ENCODE results near the gene LCP2. TPM values are rescaled to one million over a fixed set of nuclear protein-coding genes. Genes with fewer than 3 reads are reported as not detected.

Gene LCP2
- total RNA-seq, 4 donors from 2014 or later = 4.6 to 6.5 (median 5.7) TPM

DNA sequence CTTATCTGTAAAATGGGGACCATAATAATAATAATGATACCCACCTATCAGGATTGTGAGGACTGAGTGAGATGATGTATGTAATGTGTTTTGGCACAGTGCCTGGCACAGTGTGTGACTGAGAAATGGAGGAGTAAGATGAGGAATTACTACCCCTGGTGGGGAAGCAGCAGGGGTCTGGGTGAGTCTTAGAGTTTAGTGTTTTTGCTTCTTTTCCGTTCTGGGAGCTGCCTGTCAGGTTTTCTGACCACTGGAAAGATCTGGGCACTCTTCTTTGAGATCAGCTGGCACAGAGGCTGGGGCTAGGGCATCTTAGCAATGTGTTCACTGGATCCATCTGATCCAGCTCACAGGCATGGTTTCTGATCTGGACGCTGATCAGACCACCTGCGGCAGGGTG lies 8.5 kb downstream of the LCP2 start:
- no peak for DNase-seq (ENCODE audit: low spot score in 2 of 2)
- intact Hi-C loops (cut with DNase I; ENCODE audit: low total_unique reads) = no loop called here
- H3K4me3 ChIP-seq (ENCODE audit: low read depth, poor library complexity, severe bottlenecking) = no peak overlapping the region
- 38 to 50% methylated on average over 3 of the region's 3 CpGs for WGBS, 2 donors
- no peak for TF ChIP-seq POLR2A (IDR thresholded peaks at IDR 0.05)
- TF ChIP-seq, protein P1, sequence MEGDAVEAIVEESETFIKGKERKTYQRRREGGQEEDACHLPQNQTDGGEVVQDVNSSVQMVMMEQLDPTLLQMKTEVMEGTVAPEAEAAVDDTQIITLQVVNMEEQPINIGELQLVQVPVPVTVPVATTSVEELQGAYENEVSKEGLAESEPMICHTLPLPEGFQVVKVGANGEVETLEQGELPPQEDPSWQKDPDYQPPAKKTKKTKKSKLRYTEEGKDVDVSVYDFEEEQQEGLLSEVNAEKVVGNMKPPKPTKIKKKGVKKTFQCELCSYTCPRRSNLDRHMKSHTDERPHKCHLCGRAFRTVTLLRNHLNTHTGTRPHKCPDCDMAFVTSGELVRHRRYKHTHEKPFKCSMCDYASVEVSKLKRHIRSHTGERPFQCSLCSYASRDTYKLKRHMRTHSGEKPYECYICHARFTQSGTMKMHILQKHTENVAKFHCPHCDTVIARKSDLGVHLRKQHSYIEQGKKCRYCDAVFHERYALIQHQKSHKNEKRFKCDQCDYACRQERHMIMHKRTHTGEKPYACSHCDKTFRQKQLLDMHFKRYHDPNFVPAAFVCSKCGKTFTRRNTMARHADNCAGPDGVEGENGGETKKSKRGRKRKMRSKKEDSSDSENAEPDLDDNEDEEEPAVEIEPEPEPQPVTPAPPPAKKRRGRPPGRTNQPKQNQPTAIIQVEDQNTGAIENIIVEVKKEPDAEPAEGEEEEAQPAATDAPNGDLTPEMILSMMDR (IDR thresholded peaks at IDR 0.05) = no peak

DNA sequence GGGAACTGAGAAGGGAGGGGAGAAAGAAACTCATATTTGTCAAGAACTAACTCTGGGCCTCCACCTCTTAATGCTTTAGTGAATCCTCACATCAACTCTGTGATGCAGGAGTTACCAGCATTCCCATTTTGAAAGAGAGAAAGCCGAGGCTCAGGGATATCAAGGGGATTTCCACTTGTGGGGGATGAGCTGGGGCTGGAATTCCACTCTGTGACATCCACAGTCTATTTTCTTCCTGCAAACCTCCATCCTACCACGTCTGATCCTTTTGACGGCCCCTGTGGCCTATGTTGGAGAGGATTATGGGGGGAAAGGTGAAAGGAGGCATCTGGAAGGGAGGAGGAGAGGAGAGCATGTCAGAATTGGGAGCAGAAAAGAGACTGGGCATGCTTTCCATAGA lies 9.0 kb downstream of the LCP2 start:
- 61 to 82% methylated on average over 3 of the region's 3 CpGs for WGBS, 2 donors
- intact Hi-C loops (cut with DNase I; ENCODE audit: low total_unique reads) = no loop called here
- DNase-seq (ENCODE audit: low spot score in 2 of 2) = no peak
- no peak for TF ChIP-seq POLR2A (IDR thresholded peaks at IDR 0.05)
- TF ChIP-seq, protein P1 (IDR thresholded peaks at IDR 0.05) = no peak
- no peak overlapping the region for H3K4me3 ChIP-seq (ENCODE audit: low read depth, poor library complexity, severe bottlenecking)

DNA sequence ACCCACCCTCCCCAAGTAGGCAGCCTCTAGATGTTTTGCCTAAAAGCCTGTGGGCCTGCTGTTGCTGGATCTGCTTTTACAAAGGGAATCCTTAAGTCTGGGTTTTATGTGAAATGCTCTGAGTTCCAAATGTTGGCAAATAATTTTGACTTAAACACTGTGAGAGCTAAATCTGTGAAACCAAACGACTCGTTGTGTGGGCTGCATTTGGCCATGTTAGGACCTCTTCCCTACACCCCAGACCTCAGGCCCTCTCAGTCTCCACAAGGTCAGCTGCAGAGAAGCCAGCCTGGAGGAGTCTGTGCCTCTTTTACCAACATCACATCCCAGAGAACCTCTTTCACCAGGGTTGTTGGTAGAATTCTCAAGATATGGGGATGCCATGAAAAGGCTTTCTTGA lies 9.4 kb downstream of the LCP2 start:
- DNase-seq (ENCODE audit: low spot score in 2 of 2) = no peak
- TF ChIP-seq POLR2A (IDR thresholded peaks at IDR 0.05) = no peak
- TF ChIP-seq, protein P1 (IDR thresholded peaks at IDR 0.05) = no peak
- 67 to 85% methylated on average over 2 of the region's 2 CpGs for WGBS, 2 donors
- intact Hi-C loops (cut with DNase I; ENCODE audit: low total_unique reads) = no loop called here
- H3K4me3 ChIP-seq (ENCODE audit: low read depth, poor library complexity, severe bottlenecking) = no peak overlapping the region

DNA sequence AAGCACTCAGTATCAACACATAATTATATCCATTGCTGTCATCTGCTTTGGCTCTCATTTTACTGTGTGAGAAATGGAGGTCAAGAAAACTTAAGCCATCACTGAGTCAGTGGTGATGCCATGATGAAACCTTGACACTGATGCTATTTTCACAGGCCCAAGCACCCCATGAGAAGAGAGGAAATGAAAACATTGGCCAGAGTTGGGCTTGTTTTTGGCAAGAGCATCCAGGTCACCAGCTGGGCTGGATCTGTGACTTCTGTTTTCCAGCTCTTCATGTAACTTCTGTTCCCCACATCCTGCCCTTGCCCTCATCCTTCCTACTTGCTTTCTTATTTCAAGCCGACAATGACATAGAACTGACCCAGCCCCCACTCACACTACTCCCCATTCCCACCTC lies 10.0 kb downstream of the LCP2 start:
- intact Hi-C loops (cut with DNase I; ENCODE audit: low total_unique reads) = no loop called here
- no peak for TF ChIP-seq POLR2A (IDR thresholded peaks at IDR 0.05)
- TF ChIP-seq, protein P1 (IDR thresholded peaks at IDR 0.05) = no peak
- peak in 1 of 2 donors; percentile 63 for DNase-seq (ENCODE audit: low spot score in 2 of 2)
- no peak overlapping the region for H3K4me3 ChIP-seq (ENCODE audit: low read depth, poor library complexity, severe bottlenecking)
- WGBS, 2 donors = 39 to 60% methylated on average over 1 of the region's 1 CpG

DNA sequence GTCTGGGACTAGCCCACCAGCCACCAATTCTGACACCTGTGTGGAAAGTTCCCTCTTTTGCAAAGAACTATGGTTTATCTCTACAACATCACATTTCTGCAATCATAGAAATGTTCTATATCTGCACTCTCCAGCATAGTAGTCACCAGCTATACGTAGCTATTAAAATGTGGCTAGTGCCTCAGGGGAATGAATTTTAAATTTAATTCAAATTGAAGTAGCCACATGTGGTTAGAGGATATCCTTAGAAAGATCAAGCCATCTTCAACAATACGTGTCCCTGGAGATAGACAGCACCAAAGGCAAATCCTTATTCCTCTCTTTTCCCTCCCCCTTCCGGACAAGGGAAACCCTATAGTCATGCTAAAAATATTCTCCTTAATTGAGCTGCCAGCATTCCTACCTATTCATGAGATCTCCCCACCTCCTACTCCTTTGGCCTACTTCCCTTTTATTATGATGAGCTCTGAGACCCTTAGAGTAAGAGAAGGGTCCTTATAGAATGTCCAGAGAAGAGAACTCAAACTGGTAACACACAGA lies 11.1 kb downstream of the LCP2 start:
- no peak for DNase-seq (ENCODE audit: low spot score in 2 of 2)
- no peak overlapping the region for H3K4me3 ChIP-seq (ENCODE audit: low read depth, poor library complexity, severe bottlenecking)
- intact Hi-C loops (cut with DNase I; ENCODE audit: low total_unique reads) = no loop called here
- TF ChIP-seq POLR2A (IDR thresholded peaks at IDR 0.05) = no peak
- TF ChIP-seq, protein P1 (IDR thresholded peaks at IDR 0.05) = no peak
- WGBS, 2 donors = 74 to 75% methylated on average over 3 of the region's 3 CpGs

DNA sequence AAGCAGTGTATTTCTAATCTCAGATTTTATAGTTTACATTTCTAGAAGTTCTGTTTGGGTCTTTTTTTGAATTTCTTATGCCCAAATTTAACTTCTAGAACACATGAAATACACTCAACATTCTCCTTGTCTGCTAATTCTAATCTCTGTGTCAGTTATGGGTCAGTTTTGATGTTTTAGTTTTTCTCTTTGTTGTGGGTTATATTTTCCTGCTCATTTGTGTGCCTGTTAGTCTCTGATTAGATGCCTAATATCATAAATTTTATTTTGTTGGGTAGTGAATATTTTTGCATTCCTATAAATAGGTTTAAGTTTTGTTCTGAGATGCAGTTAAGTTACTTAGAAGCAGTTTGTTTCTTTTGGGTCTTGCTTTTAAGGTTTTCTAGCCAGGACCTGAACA lies 12.4 kb downstream of the LCP2 start:
- H3K4me3 ChIP-seq (ENCODE audit: low read depth, poor library complexity, severe bottlenecking) = no peak overlapping the region
- no peak for DNase-seq (ENCODE audit: low spot score in 2 of 2)
- TF ChIP-seq, protein P1 (IDR thresholded peaks at IDR 0.05) = no peak
- TF ChIP-seq POLR2A (IDR thresholded peaks at IDR 0.05) = no peak
- intact Hi-C loops (cut with DNase I; ENCODE audit: low total_unique reads) = no loop called here

Data from lower leg skin (tissue), 4 donors.